B cell (primary cell): ENCODE results near the gene CMTM3. TPM values are rescaled to one million over a fixed set of nuclear protein-coding genes. Genes with fewer than 3 reads are reported as not detected.

Source experiments
- ATAC-seq: fragments of 200-7000 bp; cut with Tn5 transposase; one replicate; pipeline ENCODE4 v1.10.0; 2021; ENCODE audit warnings: low read depth, mild to moderate bottlenecking, moderate number of reproducible peaks, moderate library complexity
- CTCF ChIA-PET: fragments of 350-600 bp; sonication (Branson Sonifier 250); formaldehyde crosslinking; loops from one replicate; lab custom pipeline; 2021; ENCODE audit warnings: antibody characterized with exemption, inconsistent platforms; lab: Charles Lee
- POLR2A ChIA-PET: fragments of 350-600 bp; sonication (Branson Sonifier 250); formaldehyde crosslinking; loops from one replicate; lab custom pipeline; 2021; ENCODE audit warnings: antibody characterized with exemption; lab: Charles Lee
- DNase-seq: peaks from one replicate; pipeline ENCODE4 v3.0.0; 2013
- H2AFZ ChIP-seq: 2 replicates; pipeline ENCODE4 v1.6.1; 2012; ENCODE audit warnings: mild to moderate bottlenecking, low read depth, low read length; ENCODE audit not compliant: insufficient read depth, poor library complexity, severe bottlenecking
- H3K27ac ChIP-seq, 2 donors: 1 replicate in 1 of 2; 2 replicates in 1 of 2; pipeline ENCODE4 v1.5.1; 2012 to 2013; ENCODE audit warnings: low read length in 2 of 2, mild to moderate bottlenecking in 2 of 2, moderate library complexity in 1 of 2
- H3K27me3 ChIP-seq, 4 experiments: fragments of 200-600 bp in 1 of 4; sonication (generic) in 1 of 4; replicated peaks in 1 of 4; 1 replicate in 2 of 4; 2 replicates in 2 of 4; pipeline versions ENCODE4 v1.6.1 to v1.7.0; 2013 to 2016; ENCODE audit warnings: low read length in 3 of 4, mild to moderate bottlenecking in 2 of 4, mixed read lengths in 1 of 4, moderate library complexity in 1 of 4; ENCODE audit not compliant: insufficient read depth in 4 of 4, control insufficient read depth in 3 of 4; ENCODE audit errors: control extremely low read depth in 1 of 4
- H3K36me3 ChIP-seq, 2 experiments: replicated peaks in 1 of 2; 1 replicate in 1 of 2; 2 replicates in 1 of 2; pipeline versions ENCODE4 v1.6.1 to v1.7.1; 2013; ENCODE audit warnings: low read length in 1 of 2; ENCODE audit not compliant: insufficient read depth in 2 of 2, control insufficient read depth in 1 of 2; ENCODE audit errors: control extremely low read depth in 1 of 2, extremely low read depth in 1 of 2
- H3K4me1 ChIP-seq, 2 donors: fragments of 200-600 bp in 1 of 2; sonication (generic) in 1 of 2; 1 replicate in 1 of 2; 2 replicates in 1 of 2; pipeline versions ENCODE4 v1.5.1 to v1.6.1; 2013 to 2017; ENCODE audit warnings: low read length in 2 of 2; ENCODE audit not compliant: control insufficient read depth in 2 of 2, insufficient read depth in 2 of 2
- H3K4me2 ChIP-seq: replicated peaks from 2 replicates; pipeline ENCODE3; 2012; ENCODE audit warnings: mild to moderate bottlenecking, low read depth, low read length; ENCODE audit not compliant: poor library complexity, severe bottlenecking
- H3K4me3 ChIP-seq, 5 experiments: fragments of 200-600 bp in 1 of 5; sonication (generic) in 1 of 5; 1 replicate in 3 of 5; 2 replicates in 2 of 5; pipeline versions ENCODE4 v1.5.1 to v1.7.0; 2011 to 2016; ENCODE audit warnings: low read length in 4 of 5, mild to moderate bottlenecking in 4 of 5, low read depth in 2 of 5, control low read depth in 1 of 5, moderate library complexity in 1 of 5; ENCODE audit not compliant: insufficient read depth in 1 of 5; ENCODE audit errors: control extremely low read depth in 1 of 5, extremely low read depth in 1 of 5
- H3K79me2 ChIP-seq: fragments of 200-600 bp; sonication (generic); one replicate; pipeline ENCODE4 v1.6.0; 2016; ENCODE audit warnings: low read length; ENCODE audit not compliant: control insufficient read depth, insufficient read depth
- H3K9ac ChIP-seq: fragments of 200-600 bp; sonication (generic); 2 replicates; pipeline ENCODE4 v1.6.1; 2017; ENCODE audit warnings: mild to moderate bottlenecking, low read length, moderate library complexity
- H3K9me3 ChIP-seq, 3 donors: one replicate each; pipeline versions ENCODE4 v1.6.1 to v1.7.1; 2013; ENCODE audit warnings: low read length in 2 of 3; ENCODE audit not compliant: control insufficient read depth in 2 of 3, insufficient read depth in 1 of 3; ENCODE audit errors: control extremely low read depth in 1 of 3
- H4K20me1 ChIP-seq: 2 replicates; pipeline ENCODE4 v1.6.0; 2012; ENCODE audit warnings: mild to moderate bottlenecking, low read length; ENCODE audit not compliant: insufficient read depth, control insufficient read depth, poor library complexity, severe bottlenecking
- H3K27ac Mint-ChIP-seq: one replicate; pipeline ENCODE4 v1.8.0; 2021; ENCODE audit warnings: mixed read lengths
- H3K27me3 Mint-ChIP-seq: one replicate; pipeline ENCODE4 v1.8.0; 2021; ENCODE audit warnings: mixed read lengths
- H3K4me1 Mint-ChIP-seq: one replicate; pipeline ENCODE4 v1.8.0; 2021; ENCODE audit warnings: mixed read lengths
- H3K4me3 Mint-ChIP-seq: one replicate; pipeline ENCODE4 v1.8.0; 2021; ENCODE audit warnings: mixed read lengths
- H3K9me3 Mint-ChIP-seq: one replicate; pipeline ENCODE4 v1.8.0; 2022; ENCODE audit warnings: mixed read lengths; ENCODE audit not compliant: insufficient read depth
- CTCF ChIP-seq: fragments of 200-600 bp; IDR thresholded peaks from one replicate; pipeline ENCODE4 v1.8.0; 2022; ENCODE audit warnings: antibody characterized with exemption, mild to moderate bottlenecking
- EZH2 ChIP-seq: IDR thresholded peaks from 2 replicates; pipeline ENCODE4 v1.6.1; 2012; ENCODE audit warnings: borderline replicate concordance, low read depth, mild to moderate bottlenecking, moderate library complexity, low read length; ENCODE audit not compliant: insufficient read depth, poor library complexity, severe bottlenecking
- WGBS: methylation state at CpG from one replicate; pipeline ENCODE4 v1.1.5; 2013; ENCODE audit warnings: missing lambda C conversion rate; ENCODE audit not compliant: insufficient coverage; 5-methylcytosine and 5-hydroxymethylcytosine counted together
- intact Hi-C: fragments of 100-400 bp; cut with micrococcal nuclease; formaldehyde crosslinking; loops from one replicate; pipeline ENCODE4 v1.10.0; 2022
- polyA plus RNA-seq: library from polyadenylated mRNA; depleted of rRNA; stranded (reverse); fragments of >200 nt; gene quantifications from 2 replicates; pipeline ENCODE4 v1.2.3, GENCODE V29; 2012
- total RNA-seq, 2 donors: library from RNA; stranded (reverse); fragments of 120-200 nt in 1 of 2; gene quantifications; 1 replicate in 1 of 2; 2 replicates in 1 of 2; pipeline versions ENCODE4 v1.2.3 to v1.2.4, GENCODE V29; 2013 to 2022

CMTM3 gene
- total and polyA plus RNA-seq, 2 donors (not counting 1 experiment from before 2014, with no cell fraction given) = 7.5 to 8.7 TPM

GRCh38 chr16:66636199-66636598 lies 31.7 kb downstream of the CMTM3 start:
- POLR2A ChIA-PET = no interaction called here
- CTCF ChIA-PET = no interaction called here
- Histone ChIP-seq H3K27me3 (peaks cover 0 to 14% (median 1%) of the 10 kb centered on the region in 4 experiments), H3K9me3 (no peaks in the 10 kb centered on the region), H3K79me2 (no peaks in the 10 kb centered on the region), H2AFZ (no peak overlapping the region), H4K20me1 (no peaks in the 10 kb centered on the region), H3K4me3 (no peak overlapping the region), H3K9ac (no peak overlapping the region), H3K27ac (no peak overlapping the region), H3K4me2 (no peak overlapping the region), H3K36me3 (no peaks in the 10 kb centered on the region), H3K4me1 (no peaks in the 10 kb centered on the region)
- WGBS = 94% methylated on average over 2 of the region's 5 CpGs
- no peaks in the 10 kb centered on the region for H3K4me1 Mint-ChIP-seq
- no peak for TF ChIP-seq EZH2
- no peak for TF ChIP-seq CTCF
- no peak overlapping the region for H3K27ac Mint-ChIP-seq
- H3K4me3 Mint-ChIP-seq = no peak overlapping the region
- DNase-seq = no peak
- peaks cover 21% of the 10 kb centered on the region for H3K27me3 Mint-ChIP-seq
- no peaks in the 10 kb centered on the region for H3K9me3 Mint-ChIP-seq
- intact Hi-C loops = no loop called here
- ATAC-seq = no peak

- H3K27me3 ChIP-seq = peaks cover 0 to 10% (median 1%) of the 10 kb centered on the region in 4 experiments
- H3K27ac Mint-ChIP-seq = no peak overlapping the region
- no peaks in the 10 kb centered on the region for H3K4me1 Mint-ChIP-seq
- H3K27me3 Mint-ChIP-seq = peaks cover 30% of the 10 kb centered on the region
- WGBS = 98% methylated on average over 2 of the region's 3 CpGs
- H3K4me1 ChIP-seq = no peaks in the 10 kb centered on the region
- H3K4me2 ChIP-seq = no peak overlapping the region
- H3K9me3 Mint-ChIP-seq = no peaks in the 10 kb centered on the region
- no peak overlapping the region for H3K4me3 Mint-ChIP-seq
- ChIA-PET CTCF (interaction anchor here (2.8 kb wide), 1 partner anchor 13 kb away, joined by 11 read pairs; no protein-coding TSS in a partner anchor), POLR2A (no interaction called here)
- no peaks in the 10 kb centered on the region for H4K20me1 ChIP-seq
- TF ChIP-seq EZH2 (no peak), CTCF (no peak)
- no peak overlapping the region for H3K9ac ChIP-seq
- no peaks in the 10 kb centered on the region for H3K79me2 ChIP-seq
- intact Hi-C loops = no loop called here
- no peak overlapping the region for H2AFZ ChIP-seq
- DNase-seq = no peak
- no peaks in the 10 kb centered on the region for H3K36me3 ChIP-seq
- no peak for ATAC-seq
- H3K4me3 ChIP-seq = no peak overlapping the region
- no peaks in the 10 kb centered on the region for H3K9me3 ChIP-seq
- H3K27ac ChIP-seq = no peak overlapping the region
Measured at GRCh38 chr16:66637806-66638205, 33.3 kb downstream of the CMTM3 start.
